Fibroblast of the conjunctiva (primary cell): ENCODE measurements around the gene DEFB128.
"Not testable (repeated sequence)": the region's sequence is repeated elsewhere in the genome, so short reads cannot be mapped to it uniquely, and the experiment has no call there.

Experiments used
- DNase-seq: peaks from one replicate; pipeline ENCODE4 v3.0.0-alpha.2; 2010; ENCODE audit warnings: low read depth

Gene DEFB128

GRCh38 chr20:189611-190010, at the start of gene DEFB128:
TSS of gene DEFB128 (minus strand) at chr20:189711. CDS start at chr20:189623, 88 bp downstream.
- DNase-seq: no peak

DNA sequence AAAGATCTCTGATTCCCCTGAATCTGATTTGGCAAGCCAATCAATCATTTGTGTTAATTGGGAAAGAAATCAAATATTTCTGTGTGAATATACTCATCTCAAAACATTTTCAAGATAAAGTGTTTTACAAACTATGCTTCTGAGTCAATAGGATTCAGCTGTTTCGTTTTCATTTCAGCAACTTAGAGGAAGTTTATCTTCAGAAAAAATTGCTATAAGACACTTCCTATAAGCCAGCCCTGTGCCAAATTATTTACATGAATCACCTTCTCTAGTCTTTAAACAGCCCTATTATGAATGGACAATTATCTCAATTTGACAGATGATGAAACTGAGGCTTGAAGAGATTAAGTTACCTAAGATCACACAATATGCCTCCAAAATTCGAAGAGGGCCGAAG, 48.4 kb upstream of the DEFB128 start:
- DNase-seq: no peak

DNA sequence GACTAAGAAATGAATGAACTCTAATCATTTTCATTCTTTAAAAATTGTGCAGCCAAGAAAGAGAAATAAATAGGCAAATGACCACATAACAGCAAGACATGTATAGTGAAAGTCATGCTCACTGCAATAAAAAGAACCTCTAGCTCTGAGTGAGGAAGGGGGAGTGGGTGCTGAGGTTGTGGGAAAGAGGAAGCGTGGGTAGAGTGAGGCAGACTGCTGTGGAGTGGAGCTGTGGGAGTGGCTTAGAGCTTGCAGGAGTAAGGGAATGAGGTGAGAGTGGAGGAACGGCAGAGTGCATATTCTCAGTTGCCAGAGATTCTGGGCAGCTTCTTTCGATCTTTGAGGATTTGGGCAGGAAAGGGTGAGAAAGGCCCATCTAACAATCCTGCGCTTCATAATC, 48.0 kb upstream of the DEFB128 start:
- DNase-seq: no peak

GRCh38 chr20:235891-236290, 46.4 kb upstream of the DEFB128 start:
- DNase-seq: no peak

DNA sequence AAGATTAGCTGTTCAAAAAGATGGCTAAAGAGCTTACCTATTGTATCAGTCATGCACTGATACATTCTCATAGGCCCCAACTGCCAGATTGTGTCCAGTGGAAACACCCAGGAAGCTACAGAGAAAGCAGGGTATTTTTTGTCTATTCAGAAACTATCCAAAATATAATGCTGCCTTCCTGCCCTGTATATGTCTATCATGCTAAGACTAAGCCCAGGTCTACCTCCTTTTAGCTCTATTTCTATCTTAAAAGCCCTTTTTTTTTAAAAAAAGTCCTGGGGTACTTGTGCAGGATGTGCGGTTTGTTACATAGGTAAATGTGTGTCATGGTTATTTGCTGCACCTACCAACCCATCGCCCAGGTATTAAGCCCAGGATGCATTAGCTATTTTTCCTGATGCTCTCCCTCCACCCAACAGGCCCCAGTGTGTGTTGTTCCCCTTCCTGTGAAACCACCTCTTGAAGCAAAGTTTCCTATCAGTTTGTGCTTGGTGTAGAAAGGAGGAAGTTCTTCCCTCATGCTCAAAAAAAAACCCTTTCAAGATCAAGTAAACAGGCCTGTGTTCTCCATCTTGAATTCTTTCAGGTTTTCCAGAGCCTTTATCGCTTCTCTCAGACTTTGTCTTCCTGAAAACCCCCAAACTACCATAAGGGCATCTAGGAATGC, 38.1 kb upstream of the DEFB128 start:
- no peak for DNase-seq

- DNase-seq: no peak
Measured at GRCh38 chr20:226958-227357, 37.4 kb upstream of the DEFB128 start, which contains the start of gene DEFB129. TSS of gene DEFB129 (plus strand) at chr20:227258. CDS start at chr20:227289, 31 bp downstream.

DNA sequence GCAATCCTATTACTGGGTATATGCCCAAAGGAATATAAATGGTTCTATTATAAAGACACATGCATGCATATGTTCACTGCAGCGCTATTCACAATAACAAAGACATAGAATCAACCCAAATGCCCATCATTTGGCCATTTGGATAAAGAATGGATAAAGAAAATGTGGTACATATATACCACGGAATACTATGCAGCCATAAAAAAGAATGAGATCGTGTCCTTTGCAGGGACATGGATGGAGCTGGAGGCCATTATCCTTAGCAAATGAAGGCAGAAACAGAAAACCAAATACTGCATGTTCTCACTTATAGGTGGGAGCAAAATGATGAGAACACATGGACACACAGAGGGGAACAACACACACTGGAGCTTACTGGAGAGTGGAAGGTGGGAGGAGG, 36.4 kb upstream of the DEFB128 start:
- not testable (repeated sequence) for DNase-seq

- no peak for DNase-seq
Measured at GRCh38 chr20:221258-221830, 31.8 kb upstream of the DEFB128 start.

DNA sequence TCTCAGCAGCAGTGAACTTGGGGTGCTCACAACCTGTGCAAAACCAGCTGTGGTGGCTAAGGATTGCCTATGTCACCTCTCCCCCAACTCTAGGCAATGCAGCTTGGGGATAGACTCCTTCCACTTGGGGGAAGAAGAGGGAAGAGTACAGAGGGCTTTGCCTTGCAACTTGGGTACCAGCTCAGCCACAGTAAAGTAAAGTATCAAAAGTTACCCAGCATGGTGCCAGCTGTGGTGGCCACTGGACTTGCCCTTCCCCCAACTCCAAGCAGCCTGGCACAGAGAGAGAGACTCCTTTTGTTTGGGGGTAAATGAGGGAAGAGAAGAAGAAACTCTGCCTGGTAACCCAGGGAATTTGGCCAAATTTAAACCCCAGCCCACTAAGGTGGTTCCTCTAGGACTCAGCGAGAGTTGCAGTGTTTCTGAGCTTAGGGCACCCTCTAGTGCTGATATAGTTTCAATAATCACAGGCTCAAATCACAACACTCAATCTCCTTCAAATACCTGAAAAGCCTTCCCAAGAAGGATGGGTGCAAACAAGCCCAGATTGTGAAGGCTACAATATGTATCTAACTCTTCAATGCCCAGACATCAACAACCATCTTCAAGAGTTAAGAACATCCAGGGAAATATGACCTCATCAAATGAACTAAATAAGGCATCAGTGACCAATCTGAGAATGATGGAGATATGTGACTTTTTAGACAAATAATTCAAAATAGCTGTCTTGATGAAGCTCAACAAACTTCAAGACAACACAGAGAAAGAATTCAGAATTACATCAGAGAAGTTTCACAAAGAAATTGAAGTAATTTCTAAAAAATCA, 30.0 kb upstream of the DEFB128 start:
- DNase-seq: no peak

DNA sequence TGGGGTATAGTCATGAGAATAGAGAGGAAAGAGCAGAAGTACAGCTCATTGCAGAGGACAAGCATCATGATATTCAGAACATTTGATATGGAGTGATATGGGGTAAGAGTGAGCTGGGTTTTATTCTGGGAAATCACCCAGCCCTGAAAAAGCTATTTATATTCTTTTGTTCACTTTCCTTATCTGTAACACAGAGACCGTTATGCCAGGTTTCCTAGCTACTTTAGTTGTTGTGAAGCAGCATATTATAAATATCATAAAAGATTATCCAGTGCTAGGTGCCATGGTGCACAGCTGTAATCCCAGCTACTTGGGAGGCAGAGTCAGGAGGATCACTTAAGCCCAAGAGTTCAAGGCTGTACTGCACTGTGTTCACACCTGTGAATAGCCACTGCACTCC, 27.8 kb upstream of the DEFB128 start:
- DNase-seq: no peak

- DNase-seq: no peak
Measured at GRCh38 chr20:215796-216195, 26.3 kb upstream of the DEFB128 start.

DNA sequence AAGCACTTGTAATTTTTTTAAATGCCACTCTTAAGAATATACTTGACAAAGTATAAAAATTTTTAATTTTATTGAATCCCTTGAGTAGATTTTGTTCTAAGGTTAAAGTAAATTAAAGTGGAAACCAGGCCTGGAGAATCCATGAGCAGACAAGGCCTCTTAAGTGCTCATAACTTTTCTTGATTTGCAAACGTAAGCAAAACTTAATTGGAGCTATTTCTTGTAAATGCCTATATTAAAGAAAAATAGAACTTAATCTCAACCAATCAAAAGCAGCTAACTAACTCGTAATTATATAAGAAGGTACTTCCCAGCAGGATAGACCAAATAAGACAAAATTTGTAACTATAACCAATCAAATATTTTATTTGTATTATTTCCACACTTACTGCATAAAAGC, 24.9 kb upstream of the DEFB128 start:
- DNase-seq: no peak

DNA sequence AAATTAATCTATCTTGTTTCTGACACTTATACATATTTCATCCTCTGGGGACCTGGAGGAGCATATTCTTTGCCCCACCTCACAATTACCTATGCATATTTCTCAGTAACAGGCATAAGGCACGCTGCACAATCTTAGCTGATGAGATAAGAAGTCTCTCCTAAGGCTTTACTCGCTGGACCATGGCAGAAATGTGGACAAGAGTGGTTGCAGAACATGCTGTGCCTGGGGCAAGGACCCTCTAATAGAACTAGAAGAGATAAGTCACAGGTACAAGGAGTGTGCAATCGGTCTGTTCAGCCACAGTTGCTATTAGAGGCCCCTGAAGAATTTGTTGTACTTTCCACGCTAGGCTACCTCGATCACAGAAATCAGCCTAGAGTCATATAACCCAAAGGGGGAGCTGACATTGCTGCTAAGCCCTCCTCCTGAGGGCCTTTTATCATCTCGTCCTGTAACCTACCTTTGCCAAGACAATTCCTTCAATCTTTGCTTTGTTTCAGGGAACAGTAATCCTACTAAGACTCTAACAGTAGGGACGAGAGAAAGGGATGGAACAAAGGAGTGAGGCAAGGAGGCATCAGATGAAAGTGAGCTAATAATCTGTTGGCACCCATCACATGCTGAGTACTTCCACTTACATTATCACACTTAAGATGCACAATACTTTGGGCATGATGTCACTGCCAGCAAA, 21.4 kb upstream of the DEFB128 start:
- no peak for DNase-seq

DNA sequence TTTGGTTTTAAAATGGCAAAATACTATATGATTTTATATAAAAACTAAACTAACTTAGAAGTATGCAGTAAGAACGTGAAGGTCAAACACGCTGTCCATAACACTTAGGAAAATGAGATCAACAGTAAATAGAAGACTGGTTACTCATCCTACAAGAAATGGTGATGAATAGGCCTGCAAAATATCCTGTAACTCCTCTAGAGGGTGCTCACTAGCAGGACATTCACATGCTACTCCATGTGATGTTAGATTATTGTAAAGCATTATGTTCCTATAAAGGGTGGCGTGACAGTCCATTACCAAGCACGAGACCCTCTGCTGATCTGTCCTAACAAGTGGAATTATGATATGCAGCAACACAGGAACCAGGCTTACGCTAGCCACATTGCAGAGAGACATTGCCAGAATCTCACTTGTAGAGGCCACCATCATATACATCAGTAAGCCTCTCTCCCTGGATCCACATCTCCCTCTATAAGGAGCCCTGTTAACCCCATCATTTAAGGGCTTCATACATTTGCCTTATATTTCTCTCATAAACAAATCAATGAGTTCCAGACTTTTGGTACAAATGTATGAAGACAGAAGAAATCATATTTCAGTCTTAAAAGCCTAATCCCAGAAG, 19.5 kb upstream of the DEFB128 start:
- peak; percentile 56 for DNase-seq

DNA sequence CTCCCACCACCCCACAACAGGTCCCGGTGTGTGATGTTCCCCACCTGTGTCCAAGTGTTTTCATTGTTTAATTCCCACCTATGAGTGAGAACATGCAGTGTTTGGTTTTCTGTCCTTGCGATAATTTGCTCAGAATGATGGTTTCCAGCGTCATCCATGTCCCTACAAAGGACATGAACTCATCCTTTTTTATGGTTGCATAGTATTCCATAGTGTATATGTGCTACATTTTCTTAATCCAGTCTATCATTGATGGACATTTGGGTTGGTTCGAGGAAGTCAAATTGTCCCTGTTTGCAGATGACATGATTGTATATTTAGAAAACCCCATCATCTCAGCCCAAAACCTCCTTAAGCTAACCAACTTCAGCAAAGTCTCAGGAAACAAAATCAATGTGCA, 14.1 kb upstream of the DEFB128 start:
- not testable (repeated sequence) for DNase-seq

GRCh38 chr20:199996-200395, 10.5 kb upstream of the DEFB128 start:
- no peak for DNase-seq

DNA sequence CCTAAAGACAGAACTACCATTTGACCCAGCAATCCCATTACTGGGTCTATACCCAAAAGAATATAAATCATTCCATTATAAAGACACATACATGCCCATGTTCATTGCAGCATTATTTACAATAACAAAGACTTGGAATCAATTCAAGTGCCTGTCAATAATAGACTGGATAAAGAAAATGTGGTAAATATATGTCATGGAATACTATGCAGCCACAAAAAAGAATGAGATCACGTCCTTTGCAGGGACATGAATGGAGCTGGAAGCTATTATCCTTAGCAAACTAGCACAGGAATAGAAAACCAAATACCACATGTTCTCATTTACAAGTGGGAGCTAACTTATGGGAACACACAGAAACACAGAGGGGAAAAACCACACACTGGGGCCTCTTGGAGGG, 8.7 kb upstream of the DEFB128 start:
- no peak for DNase-seq

DNA sequence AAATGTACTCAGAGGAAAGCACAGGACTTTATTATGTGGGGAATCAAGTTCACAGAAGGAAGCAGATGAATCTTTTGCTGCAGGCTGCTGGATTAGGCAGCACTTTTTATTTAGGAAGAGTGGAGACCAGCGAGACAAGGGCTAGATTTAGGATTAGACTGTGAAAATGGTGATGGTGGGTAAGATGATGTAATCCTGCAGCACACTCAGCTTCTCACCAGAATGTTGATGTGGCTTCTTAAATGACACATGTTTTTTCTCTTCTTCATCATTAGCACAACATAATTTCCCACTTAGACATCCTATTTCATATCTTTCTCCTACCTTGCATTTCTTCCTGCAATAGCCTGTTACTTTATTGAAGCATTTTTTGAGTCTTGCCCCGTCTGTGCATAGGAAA, 1.8 kb downstream of the DEFB128 start:
- no peak for DNase-seq

DNA sequence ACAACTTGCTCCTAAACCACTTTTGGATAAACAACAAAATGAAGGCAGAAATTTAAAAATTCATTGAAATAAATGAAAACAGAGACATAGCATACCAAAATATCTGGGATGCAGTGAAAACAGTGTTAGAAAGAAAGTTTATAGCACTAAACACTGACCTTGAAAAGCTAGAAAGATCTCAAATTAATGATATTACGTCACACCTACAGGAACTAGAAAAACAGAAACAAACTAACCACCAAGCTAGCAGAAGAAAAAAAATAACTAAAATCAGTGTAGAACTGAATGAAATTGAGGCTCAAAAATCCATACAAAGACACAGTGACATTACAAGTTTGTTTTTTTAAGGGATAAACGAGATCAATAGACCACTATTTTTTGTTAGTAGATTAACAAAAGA, 5.2 kb downstream of the DEFB128 start:
- no peak for DNase-seq

- no peak for DNase-seq
Measured at GRCh38 chr20:168876-169275, 20.6 kb downstream of the DEFB128 start.

GRCh38 chr20:164618-165017, 24.9 kb downstream of the DEFB128 start:
- DNase-seq: no peak

GRCh38 chr20:157154-157553, 32.4 kb downstream of the DEFB128 start, which contains the start of gene DEFB127:
TSS of gene DEFB127 (plus strand) at chr20:157454. CDS start at chr20:157545, 91 bp downstream.
- DNase-seq: no peak
